Prostate gland (tissue), 2 donors: ENCODE measurements around the gene CTRB2. TPM values are rescaled to one million over a fixed set of nuclear protein-coding genes. Genes with fewer than 3 reads are reported as not detected.

Experiments
- DNase-seq: peaks from one replicate; pipeline ENCODE4 v3.0.0-alpha.2; 2019; ENCODE audit warnings: low spot score
- H3K27ac ChIP-seq, 2 donors: fragments of 200-600 bp; sonication (generic); 2 replicates each; pipeline ENCODE4 v1.5.1; 2017 to 2019
- H3K27me3 ChIP-seq: fragments of 200-600 bp; sonication (generic); replicated peaks from 2 replicates; pipeline ENCODE4 v1.5.1; 2019; ENCODE audit not compliant: insufficient read depth
- H3K36me3 ChIP-seq, 2 donors: fragments of 200-600 bp; sonication (generic); 1 replicate in 1 of 2; 2 replicates in 1 of 2; pipeline versions ENCODE4 v1.5.1 to v1.8.1; 2017 to 2019
- H3K4me1 ChIP-seq: fragments of 200-600 bp; sonication (generic); replicated peaks from 2 replicates; pipeline ENCODE4 v1.5.1; 2019
- H3K4me3 ChIP-seq, 2 donors: fragments of 200-600 bp; sonication (generic); 2 replicates each; pipeline ENCODE4 v1.5.1; 2017 to 2019
- H3K9me3 ChIP-seq: fragments of 200-600 bp; sonication (generic); 2 replicates; pipeline ENCODE4 v1.5.1; 2017
- POLR2A ChIP-seq: fragments of 450-650 bp; IDR thresholded peaks from one replicate; pipeline ENCODE4 v1.6.1; 2016; ENCODE audit warnings: antibody characterized with exemption, mild to moderate bottlenecking
- POLR2AphosphoS5 ChIP-seq: sonication (generic); formaldehyde crosslinking; IDR thresholded peaks from one replicate; pipeline ENCODE4 v1.6.1; 2017; ENCODE audit warnings: antibody characterized with exemption
- WGBS: methylation state at CpG from one replicate; pipeline ENCODE4 v1.1.5; 2018; 5-methylcytosine and 5-hydroxymethylcytosine counted together
- intact Hi-C: fragments of 100-400 bp; cut with DNase I; formaldehyde crosslinking; loops from one replicate; pipeline ENCODE4 v1.14.2; 2022
- total RNA-seq, 2 donors: library from RNA; depleted of rRNA; stranded (reverse); fragments of >200 nt; gene quantifications; one replicate each; pipeline ENCODE4 v1.1.0, GENCODE V29; 2016
- TF ChIP-seq, protein P1 (sequence below), 4 experiments: fragments of 200-600 bp in 2 of 4; fragments of 450-650 bp in 2 of 4; sonication (generic) in 2 of 4; IDR thresholded peaks; 1 replicate in 3 of 4; 2 replicates in 1 of 4; pipeline ENCODE4 v1.5.1; 2016 to 2019; ENCODE audit warnings: antibody characterized with exemption in 4 of 4, mild to moderate bottlenecking in 2 of 4, moderate library complexity in 2 of 4

The CTRB2 gene
- total RNA-seq, 2 donors from 2014 or later = not detected

DNA sequence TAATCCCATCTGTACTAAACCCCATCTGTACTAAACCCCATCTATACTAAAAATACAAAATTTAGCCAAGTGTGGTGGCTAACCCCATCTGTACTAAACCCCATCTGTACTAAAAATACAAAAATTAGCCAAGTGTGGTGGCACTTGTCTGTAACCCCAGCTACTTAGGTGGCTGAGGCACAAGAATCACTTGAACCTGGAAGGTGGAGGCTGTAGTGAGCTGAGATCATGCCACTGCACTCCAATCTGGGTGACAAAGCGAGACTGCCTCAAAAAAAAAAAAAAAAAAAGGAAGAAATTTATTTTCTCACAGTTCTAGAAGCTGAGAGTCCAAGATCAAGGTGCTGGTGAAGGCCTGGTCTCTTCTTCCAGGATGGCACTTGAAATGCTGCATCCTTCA, 46.6 kb downstream of the CTRB2 start:
- no peak overlapping the region for H3K4me3 ChIP-seq
- 95% methylated on average over 1 of the region's 1 CpG for WGBS
- no peaks in the 10 kb centered on the region for H3K4me1 ChIP-seq
- H3K9me3 ChIP-seq = no peaks in the 10 kb centered on the region
- no peak overlapping the region for H3K27ac ChIP-seq
- intact Hi-C loops = no loop called here
- no peaks in the 10 kb centered on the region for H3K27me3 ChIP-seq
- DNase-seq = no peak
- no peak for TF ChIP-seq POLR2AphosphoS5
- TF ChIP-seq, protein P1, sequence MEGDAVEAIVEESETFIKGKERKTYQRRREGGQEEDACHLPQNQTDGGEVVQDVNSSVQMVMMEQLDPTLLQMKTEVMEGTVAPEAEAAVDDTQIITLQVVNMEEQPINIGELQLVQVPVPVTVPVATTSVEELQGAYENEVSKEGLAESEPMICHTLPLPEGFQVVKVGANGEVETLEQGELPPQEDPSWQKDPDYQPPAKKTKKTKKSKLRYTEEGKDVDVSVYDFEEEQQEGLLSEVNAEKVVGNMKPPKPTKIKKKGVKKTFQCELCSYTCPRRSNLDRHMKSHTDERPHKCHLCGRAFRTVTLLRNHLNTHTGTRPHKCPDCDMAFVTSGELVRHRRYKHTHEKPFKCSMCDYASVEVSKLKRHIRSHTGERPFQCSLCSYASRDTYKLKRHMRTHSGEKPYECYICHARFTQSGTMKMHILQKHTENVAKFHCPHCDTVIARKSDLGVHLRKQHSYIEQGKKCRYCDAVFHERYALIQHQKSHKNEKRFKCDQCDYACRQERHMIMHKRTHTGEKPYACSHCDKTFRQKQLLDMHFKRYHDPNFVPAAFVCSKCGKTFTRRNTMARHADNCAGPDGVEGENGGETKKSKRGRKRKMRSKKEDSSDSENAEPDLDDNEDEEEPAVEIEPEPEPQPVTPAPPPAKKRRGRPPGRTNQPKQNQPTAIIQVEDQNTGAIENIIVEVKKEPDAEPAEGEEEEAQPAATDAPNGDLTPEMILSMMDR (IDR thresholded peaks at IDR 0.05) = no peak
- TF ChIP-seq POLR2A = no peak
- no peaks in the 10 kb centered on the region for H3K36me3 ChIP-seq

Other genes with a start within 250 kb of the CTRB2 start
- 10 to 100 TPM; 38.5 to 62.6 TPM for gene WDR59, start 222.0 kb downstream of the CTRB2 start, total RNA-seq
- gene ZNRF1, start 208.1 kb downstream of the CTRB2 start, total RNA-seq = 10 to 100 TPM; 15.6 to 64.2 TPM
- 10 to 100 TPM; 26.6 to 55.3 TPM for gene LDHD, start 90.4 kb downstream of the CTRB2 start, total RNA-seq
- gene ZFP1, start 58.6 kb downstream of the CTRB2 start, total RNA-seq = 10 to 100 TPM in 1 of 2 donors, 1 to 10 TPM in 1; 9.8 to 10.3 TPM
- gene CTRB1, start 11.8 kb upstream of the CTRB2 start, total RNA-seq = 1 to 10 TPM in 1 of 2 donors, not detected in 1; 7.0 TPM
- 100 to 1,000 TPM in 1 of 2 donors, 10 to 100 TPM in 1; 51.1 to 181 TPM for gene BCAR1, start 44.5 kb upstream of the CTRB2 start, total RNA-seq
- 100 to 1,000 TPM in 1 of 2 donors, 10 to 100 TPM in 1; 67.9 to 101 TPM for gene CFDP1, start 226.3 kb upstream of the CTRB2 start, total RNA-seq